MCF 10A (cell line): Measurements from ENCODE around the gene TYW1. TPM values are rescaled to one million over a fixed set of nuclear protein-coding genes. Genes with fewer than 3 reads are reported as not detected.
"Not testable (repeated sequence)": the region's sequence is repeated elsewhere in the genome, so short reads cannot be mapped to it uniquely, and the experiment has no call there.

Source experiments
- BruUV-seq: library from RNA; stranded (reverse); fragments of 400-500 nt; replicated peaks from 2 replicates; lab custom pipeline; 2021; lab: Mats Ljungman, UMichigan
- CTCF ChIA-PET: fragments of 300-600 bp; sonication (Branson Sonifier 250); formaldehyde crosslinking; extraction: SDS; loops from one replicate; lab custom pipeline; 2021; ENCODE audit warnings: antibody characterized with exemption, inconsistent platforms; lab: Yijun Ruan, JAX
- POLR2A ChIA-PET: fragments of 300-600, 350-650 bp; sonication (Branson Sonifier 250); formaldehyde crosslinking; extraction: SDS; loops from one replicate; lab custom pipeline; 2020; ENCODE audit warnings: antibody characterized with exemption, inconsistent platforms; lab: Yijun Ruan, JAX
- DNase-seq: peaks from one replicate; pipeline ENCODE4 v3.0.0-alpha.2; 2018; ENCODE audit not compliant: unreplicated experiment
- H3K27ac Mint-ChIP-seq: one replicate; pipeline ENCODE4 v1.8.0; 2022; ENCODE audit warnings: mild to moderate bottlenecking, low read depth, mixed read lengths; ENCODE audit not compliant: unreplicated experiment
- H3K27me3 Mint-ChIP-seq: one replicate; pipeline ENCODE4 v1.8.0; 2022; ENCODE audit warnings: mixed read lengths; ENCODE audit not compliant: insufficient read depth, unreplicated experiment
- H3K36me3 Mint-ChIP-seq: one replicate; pipeline ENCODE4 v1.8.0; 2022; ENCODE audit warnings: mild to moderate bottlenecking, moderate library complexity, mixed read lengths; ENCODE audit not compliant: insufficient read depth, unreplicated experiment
- H3K4me1 Mint-ChIP-seq: one replicate; pipeline ENCODE4 v1.8.0; 2022; ENCODE audit warnings: mixed read lengths; ENCODE audit not compliant: insufficient read depth, unreplicated experiment
- H3K4me3 Mint-ChIP-seq: one replicate; pipeline ENCODE4 v1.8.0; 2022; ENCODE audit warnings: mild to moderate bottlenecking, moderate library complexity, mixed read lengths; ENCODE audit not compliant: unreplicated experiment
- H3K9me3 Mint-ChIP-seq: one replicate; pipeline ENCODE4 v1.8.0; 2022; ENCODE audit warnings: mixed read lengths; ENCODE audit not compliant: unreplicated experiment
- intact Hi-C: fragments of 100-400 bp; cut with micrococcal nuclease; formaldehyde crosslinking; loops from 2 replicates; pipeline ENCODE4 v1.14.1; 2022
- total RNA-seq: library from RNA; stranded (reverse); gene quantifications from 2 replicates; pipeline ENCODE4 v1.2.3, GENCODE V29; 2022

TYW1 gene
- total RNA-seq, 1 experiment from 2014 or later, result 19.2 TPM

- H3K4me1 Mint-ChIP-seq, intact Hi-C loops, H3K36me3 Mint-ChIP-seq, H3K4me3 Mint-ChIP-seq, CTCF ChIA-PET, H3K27ac Mint-ChIP-seq, H3K9me3 Mint-ChIP-seq, POLR2A ChIA-PET, H3K27me3 Mint-ChIP-seq, BruUV-seq: not testable (repeated sequence)
- peak; percentile 32 for DNase-seq
Observed at GRCh38 chr7:67130766-67131165, 134.1 kb downstream of the TYW1 start.

GRCh38 chr7:67134912-67135311, 138.3 kb downstream of the TYW1 start:
- intact Hi-C loops, H3K9me3 Mint-ChIP-seq, H3K4me3 Mint-ChIP-seq, DNase-seq, H3K27ac Mint-ChIP-seq, H3K27me3 Mint-ChIP-seq, CTCF ChIA-PET, BruUV-seq, POLR2A ChIA-PET, H3K36me3 Mint-ChIP-seq: not testable (repeated sequence)
- peaks cover 12% of the 10 kb centered on the region for H3K4me1 Mint-ChIP-seq

- H3K9me3 Mint-ChIP-seq, H3K27me3 Mint-ChIP-seq, H3K4me3 Mint-ChIP-seq, BruUV-seq, intact Hi-C loops, POLR2A ChIA-PET, H3K27ac Mint-ChIP-seq, H3K36me3 Mint-ChIP-seq, DNase-seq: not testable (repeated sequence)
- CTCF ChIA-PET, result interaction anchor here (0.7 kb wide), 1 partner anchor 230 kb away, joined by 3 read pairs; no protein-coding TSS in a partner anchor
- peaks cover 12% of the 10 kb centered on the region for H3K4me1 Mint-ChIP-seq
Observed at GRCh38 chr7:67135617-67136486, 139.2 kb downstream of the TYW1 start.

GRCh38 chr7:67137489-67137888, 140.9 kb downstream of the TYW1 start:
- H3K27me3 Mint-ChIP-seq, H3K36me3 Mint-ChIP-seq, H3K4me3 Mint-ChIP-seq, H3K27ac Mint-ChIP-seq, H3K9me3 Mint-ChIP-seq, POLR2A ChIA-PET, BruUV-seq, CTCF ChIA-PET, intact Hi-C loops: not testable (repeated sequence)
- DNase-seq, result peak; percentile 23
- H3K4me1 Mint-ChIP-seq, result peaks cover 12% of the 10 kb centered on the region

- H3K4me3 Mint-ChIP-seq, CTCF ChIA-PET, POLR2A ChIA-PET, H3K27ac Mint-ChIP-seq, H3K27me3 Mint-ChIP-seq, H3K36me3 Mint-ChIP-seq, H3K9me3 Mint-ChIP-seq, DNase-seq, BruUV-seq, intact Hi-C loops: not testable (repeated sequence)
- peaks cover 12% of the 10 kb centered on the region for H3K4me1 Mint-ChIP-seq
Observed at GRCh38 chr7:67139876-67140275, 143.2 kb downstream of the TYW1 start.

GRCh38 chr7:67141001-67141400, 144.4 kb downstream of the TYW1 start:
- CTCF ChIA-PET, POLR2A ChIA-PET, H3K4me3 Mint-ChIP-seq, H3K9me3 Mint-ChIP-seq, H3K27me3 Mint-ChIP-seq, DNase-seq, H3K36me3 Mint-ChIP-seq, intact Hi-C loops, BruUV-seq, H3K27ac Mint-ChIP-seq: not testable (repeated sequence)
- H3K4me1 Mint-ChIP-seq, result peaks cover 12% of the 10 kb centered on the region

GRCh38 chr7:67143091-67143786, 146.6 kb downstream of the TYW1 start:
- H3K27ac Mint-ChIP-seq, H3K4me1 Mint-ChIP-seq, DNase-seq, CTCF ChIA-PET, BruUV-seq, H3K9me3 Mint-ChIP-seq, H3K27me3 Mint-ChIP-seq, POLR2A ChIA-PET, H3K4me3 Mint-ChIP-seq, H3K36me3 Mint-ChIP-seq, intact Hi-C loops: not testable (repeated sequence)

- H3K27ac Mint-ChIP-seq, POLR2A ChIA-PET, intact Hi-C loops, H3K4me1 Mint-ChIP-seq, H3K9me3 Mint-ChIP-seq, H3K27me3 Mint-ChIP-seq, H3K36me3 Mint-ChIP-seq, H3K4me3 Mint-ChIP-seq, DNase-seq, BruUV-seq: not testable (repeated sequence)
- CTCF ChIA-PET, result interaction anchor here (0.8 kb wide), 1 partner anchor 35 kb away, joined by 3 read pairs; no protein-coding TSS in a partner anchor
Observed at GRCh38 chr7:67145581-67146193, 149.1 kb downstream of the TYW1 start.
